Glutamatergic neuron (in vitro differentiated cells): ENCODE results near the gene PM20D2. TPM values are rescaled to one million over a fixed set of nuclear protein-coding genes. Genes with fewer than 3 reads are reported as not detected.
A peak's percentile ranks its signal among the peaks of the same experiment; 100 is the strongest.

Experiments
- DNase-seq: peaks from one replicate; pipeline ENCODE4 v3.0.0; 2022
- H3K27ac Mint-ChIP-seq: one replicate; pipeline ENCODE4 v1.8.0; 2020; ENCODE audit warnings: mild to moderate bottlenecking, mixed read lengths, inconsistent platforms; ENCODE audit not compliant: unreplicated experiment
- H3K27me3 Mint-ChIP-seq: one replicate; pipeline ENCODE4 v1.8.0; 2020; ENCODE audit warnings: mild to moderate bottlenecking, moderate library complexity, mixed read lengths, inconsistent platforms; ENCODE audit not compliant: unreplicated experiment
- H3K36me3 Mint-ChIP-seq: one replicate; pipeline ENCODE4 v1.8.0; 2020; ENCODE audit warnings: mild to moderate bottlenecking, mixed read lengths, inconsistent platforms; ENCODE audit not compliant: unreplicated experiment
- H3K4me1 Mint-ChIP-seq: one replicate; pipeline ENCODE4 v1.8.0; 2020; ENCODE audit warnings: mild to moderate bottlenecking, low read depth, mixed read lengths, inconsistent platforms; ENCODE audit not compliant: unreplicated experiment
- H3K4me3 Mint-ChIP-seq: one replicate; pipeline ENCODE4 v1.8.0; 2020; ENCODE audit warnings: mild to moderate bottlenecking, mixed read lengths, inconsistent platforms; ENCODE audit not compliant: unreplicated experiment
- H3K9me3 Mint-ChIP-seq: one replicate; pipeline ENCODE4 v1.8.0; 2020; ENCODE audit warnings: mild to moderate bottlenecking, moderate library complexity, mixed read lengths, inconsistent platforms; ENCODE audit not compliant: unreplicated experiment
- total RNA-seq: library from RNA; stranded (reverse); fragmentation: NEBNext Ultra II Directional; extraction: Animal tissue kit (Norgen Biotek cat#: 25700); gene quantifications from one replicate; pipeline ENCODE4 v1.2.1, GENCODE V29; 2021; ENCODE audit not compliant: unreplicated experiment
- TF ChIP-seq, protein P1 (sequence below): fragments of 200-600 bp; sonication (generic); IDR thresholded peaks from one replicate; pipeline ENCODE4 v1.5.0; 2021; ENCODE audit not compliant: partially characterized antibody, unreplicated experiment

PM20D2 gene
- total RNA-seq, 1 donor from 2014 or later, result 0.56 TPM

GRCh38 chr6:89173634-89174033 lies 27.8 kb downstream of the PM20D2 start:
- Mint-ChIP-seq H3K4me3 (no peak overlapping the region), H3K27me3 (peaks cover 3% of the 10 kb centered on the region)

GRCh38 chr6:89180112-89180511 lies 34.3 kb downstream of the PM20D2 start:
- Mint-ChIP-seq H3K4me3 (no peak overlapping the region), H3K36me3 (no peaks in the 10 kb centered on the region), H3K27me3 (no peaks in the 10 kb centered on the region), H3K27ac (no peak overlapping the region), H3K4me1 (peaks cover 3% of the 10 kb centered on the region), H3K9me3 (no peaks in the 10 kb centered on the region)
- no peak for DNase-seq
- TF ChIP-seq, protein P1, sequence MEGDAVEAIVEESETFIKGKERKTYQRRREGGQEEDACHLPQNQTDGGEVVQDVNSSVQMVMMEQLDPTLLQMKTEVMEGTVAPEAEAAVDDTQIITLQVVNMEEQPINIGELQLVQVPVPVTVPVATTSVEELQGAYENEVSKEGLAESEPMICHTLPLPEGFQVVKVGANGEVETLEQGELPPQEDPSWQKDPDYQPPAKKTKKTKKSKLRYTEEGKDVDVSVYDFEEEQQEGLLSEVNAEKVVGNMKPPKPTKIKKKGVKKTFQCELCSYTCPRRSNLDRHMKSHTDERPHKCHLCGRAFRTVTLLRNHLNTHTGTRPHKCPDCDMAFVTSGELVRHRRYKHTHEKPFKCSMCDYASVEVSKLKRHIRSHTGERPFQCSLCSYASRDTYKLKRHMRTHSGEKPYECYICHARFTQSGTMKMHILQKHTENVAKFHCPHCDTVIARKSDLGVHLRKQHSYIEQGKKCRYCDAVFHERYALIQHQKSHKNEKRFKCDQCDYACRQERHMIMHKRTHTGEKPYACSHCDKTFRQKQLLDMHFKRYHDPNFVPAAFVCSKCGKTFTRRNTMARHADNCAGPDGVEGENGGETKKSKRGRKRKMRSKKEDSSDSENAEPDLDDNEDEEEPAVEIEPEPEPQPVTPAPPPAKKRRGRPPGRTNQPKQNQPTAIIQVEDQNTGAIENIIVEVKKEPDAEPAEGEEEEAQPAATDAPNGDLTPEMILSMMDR, result no peak

More at GRCh38 chr6:89173634-89174033, 27.8 kb downstream of the PM20D2 start:
- H3K27ac Mint-ChIP-seq, result no peak overlapping the region
- no peak for DNase-seq
- TF ChIP-seq, protein P1, result no peak
- no peaks in the 10 kb centered on the region for H3K4me1 Mint-ChIP-seq
- peaks cover 3% of the 10 kb centered on the region for H3K36me3 Mint-ChIP-seq
- no peaks in the 10 kb centered on the region for H3K9me3 Mint-ChIP-seq

GRCh38 chr6:89180971-89181370 lies 35.1 kb downstream of the PM20D2 start:
- Mint-ChIP-seq H3K36me3 (no peaks in the 10 kb centered on the region), H3K27me3 (no peaks in the 10 kb centered on the region), H3K4me1 (peaks cover 3% of the 10 kb centered on the region), H3K27ac (no peak overlapping the region), H3K4me3 (no peak overlapping the region), H3K9me3 (no peaks in the 10 kb centered on the region)
- TF ChIP-seq, protein P1, result no peak
- no peak for DNase-seq

- H3K4me1 Mint-ChIP-seq, result peaks cover 3% of the 10 kb centered on the region
- H3K27me3 Mint-ChIP-seq, result no peaks in the 10 kb centered on the region
- DNase-seq, result no peak
- H3K9me3 Mint-ChIP-seq, result no peaks in the 10 kb centered on the region
- TF ChIP-seq, protein P1, result no peak
- no peak overlapping the region for H3K27ac Mint-ChIP-seq
- H3K4me3 Mint-ChIP-seq, result no peak overlapping the region
- no peaks in the 10 kb centered on the region for H3K36me3 Mint-ChIP-seq
Measured at GRCh38 chr6:89183294-89183693, 37.4 kb downstream of the PM20D2 start.

GRCh38 chr6:89184344-89184743 lies 38.5 kb downstream of the PM20D2 start:
- H3K4me3 Mint-ChIP-seq, result no peak overlapping the region
- peaks cover 3% of the 10 kb centered on the region for H3K4me1 Mint-ChIP-seq
- no peaks in the 10 kb centered on the region for H3K9me3 Mint-ChIP-seq
- H3K27ac Mint-ChIP-seq, result no peak overlapping the region
- DNase-seq, result peak; percentile 31
- no peaks in the 10 kb centered on the region for H3K27me3 Mint-ChIP-seq
- TF ChIP-seq, protein P1, result no peak
- no peaks in the 10 kb centered on the region for H3K36me3 Mint-ChIP-seq
